ENCODE measurements around the gene DLGAP1. TPM values are rescaled to one million over a fixed set of nuclear protein-coding genes. Genes with fewer than 3 reads are reported as not detected.

Gene DLGAP1
- polyA plus RNA-seq, 1 of the 3 experiments (the other 2 are of a cell fraction) = not detected

GRCh38 chr18:4399929-4400328 is 55.2 kb downstream of the DLGAP1 start:
- ChIA-PET POLR2A (no interaction called here), CTCF (no interaction called here)
- H2AFZ ChIP-seq (ENCODE audit: low read depth) = no peak overlapping the region
- H3K79me2 ChIP-seq (ENCODE audit: insufficient read depth) = no peaks in the 10 kb centered on the region
- no peaks in the 10 kb centered on the region for H3K36me3 ChIP-seq (replicated peaks in 1 of 2; ENCODE audit: control insufficient read depth in 1 of 2, insufficient read depth in 2 of 2, low read length in 1 of 2)
- H3K9ac ChIP-seq = no peak overlapping the region
- H3K4me1 ChIP-seq (ENCODE audit: control insufficient read depth in 1 of 2, insufficient read depth in 2 of 2, low read depth in 1 of 2, low read length in 1 of 2) = no peaks in the 10 kb centered on the region
- H4K20me1 ChIP-seq (ENCODE audit: insufficient read depth) = no peaks in the 10 kb centered on the region
- no peaks in the 10 kb centered on the region for H3K27me3 ChIP-seq (ENCODE audit: insufficient read depth)
- H3K4me2 ChIP-seq = no peak overlapping the region
- no peak for DNase-seq
- TF ChIP-seq MEF2A (IDR thresholded peaks at IDR 0.05; ENCODE audit: borderline replicate concordance, low read depth) (no peak), MXI1 (IDR thresholded peaks at IDR 0.05; ENCODE audit: low read depth, low read length) (no peak), PBX3 (IDR thresholded peaks at IDR 0.05) (no peak), ZBTB33 (IDR thresholded peaks at IDR 0.05; ENCODE audit: borderline replicate concordance, low read depth) (no peak), NRF1 (IDR thresholded peaks at IDR 0.05; ENCODE audit: low read depth, low read length) (no peak), SMC3 (IDR thresholded peaks at IDR 0.05; ENCODE audit: low read depth, low read length) (no peak), GATA2 (CRISPR knock-in tag; IDR thresholded peaks at IDR 0.05) (no peak), POLR2AphosphoS5 (IDR thresholded peaks at IDR 0.05; ENCODE audit: low read depth, low read length) (no peak), RFX5 (IDR thresholded peaks at IDR 0.05; ENCODE audit: low read length) (no peak), RXRA (IDR thresholded peaks at IDR 0.05; ENCODE audit: borderline replicate concordance, low read depth) (no peak), SIN3A (IDR thresholded peaks at IDR 0.05; ENCODE audit: borderline replicate concordance, low read depth, low read length) (no peak), CTCF (IDR thresholded peaks at IDR 0.05) (no peak), USF1 (IDR thresholded peaks at IDR 0.05; ENCODE audit: borderline replicate concordance, low read depth) (no peak), ELF1 (IDR thresholded peaks at IDR 0.05) (no peak), FOXJ3 (CRISPR knock-in tag; IDR thresholded peaks at IDR 0.05) (no peak)
- 3% methylated on average over 5 of the region's 5 CpGs for WGBS (ENCODE audit: low lambda C conversion rate)
- H3K27ac ChIP-seq (ENCODE audit: low read depth in 2 of 2, low read length in 1 of 2) = no peak overlapping the region
- no peak overlapping the region for H3K4me3 ChIP-seq (ENCODE audit: low read depth in 2 of 2, low read length in 1 of 2)
- H3F3A ChIP-seq (replicated peaks; ENCODE audit: insufficient read depth) = no peaks in the 10 kb centered on the region
- no peaks in the 10 kb centered on the region for H3K9me2 ChIP-seq
- H3K9me3 ChIP-seq = no peaks in the 10 kb centered on the region
